ENCODE results near the gene ERVW-1.

The ERVW-1 gene

GRCh38 chr7:92504563-92504962, 26.8 kb upstream of the ERVW-1 start:
- H3K4me3 ChIP-seq (replicated peaks in 1 of 2; ENCODE audit: low read depth in 2 of 2, low read length in 2 of 2): no peak overlapping the region
- no peak for DNase-seq (ENCODE audit: low read depth in 2 of 2)
- TF ChIP-seq CTCF (IDR thresholded peaks at IDR 0.05; ENCODE audit: low read depth, low read length): no peak

GRCh38 chr7:92503767-92504166, 26.0 kb upstream of the ERVW-1 start:
- DNase-seq (ENCODE audit: low read depth in 2 of 2): no peak
- TF ChIP-seq CTCF (IDR thresholded peaks at IDR 0.05; ENCODE audit: low read depth, low read length): no peak

GRCh38 chr7:92498557-92498956, 20.8 kb upstream of the ERVW-1 start:
- H3K4me3 ChIP-seq (replicated peaks in 1 of 2; ENCODE audit: low read depth in 2 of 2, low read length in 2 of 2): no peak overlapping the region
- no peak for TF ChIP-seq CTCF (IDR thresholded peaks at IDR 0.05; ENCODE audit: low read depth, low read length)
- DNase-seq (ENCODE audit: low read depth in 2 of 2): no peak

More at GRCh38 chr7:92503767-92504166, 26.0 kb upstream of the ERVW-1 start:
- H3K4me3 ChIP-seq (replicated peaks in 1 of 2; ENCODE audit: low read depth in 2 of 2, low read length in 2 of 2): no peak overlapping the region

GRCh38 chr7:92496876-92497275, 19.1 kb upstream of the ERVW-1 start:
- DNase-seq (ENCODE audit: low read depth in 2 of 2): peak; percentile 35 to 36
- TF ChIP-seq CTCF (IDR thresholded peaks at IDR 0.05; ENCODE audit: low read depth, low read length): no peak
- H3K4me3 ChIP-seq (replicated peaks in 1 of 2; ENCODE audit: low read depth in 2 of 2, low read length in 2 of 2): no peak overlapping the region

- H3K4me3 ChIP-seq (replicated peaks in 1 of 2; ENCODE audit: low read depth in 2 of 2, low read length in 2 of 2): no peak overlapping the region
- no peak for TF ChIP-seq CTCF (IDR thresholded peaks at IDR 0.05; ENCODE audit: low read depth, low read length)
- DNase-seq (ENCODE audit: low read depth in 2 of 2): peak; percentile 7 to 46
Measured at GRCh38 chr7:92489634-92490033, 11.9 kb upstream of the ERVW-1 start.

GRCh38 chr7:92487804-92488203, 10.1 kb upstream of the ERVW-1 start:
- H3K4me3 ChIP-seq (replicated peaks in 1 of 2; ENCODE audit: low read depth in 2 of 2, low read length in 2 of 2): no peak overlapping the region
- no peak for DNase-seq (ENCODE audit: low read depth in 2 of 2)
- no peak for TF ChIP-seq CTCF (IDR thresholded peaks at IDR 0.05; ENCODE audit: low read depth, low read length)

- H3K4me3 ChIP-seq (replicated peaks in 1 of 2; ENCODE audit: low read depth in 2 of 2, low read length in 2 of 2): no peak overlapping the region
- TF ChIP-seq CTCF (IDR thresholded peaks at IDR 0.05; ENCODE audit: low read depth, low read length): no peak
- no peak for DNase-seq (ENCODE audit: low read depth in 2 of 2)
Measured at GRCh38 chr7:92485974-92486373, 8.2 kb upstream of the ERVW-1 start.
